Lung microvascular endothelial cell (primary cell): ENCODE results near the gene SELENOW. TPM values are rescaled to one million over a fixed set of nuclear protein-coding genes. Genes with fewer than 3 reads are reported as not detected.
"Not testable (repeated sequence)": the region's sequence is repeated elsewhere in the genome, so short reads cannot be mapped to it uniquely, and the experiment has no call there.

Experiments used
- DNase-seq, 2 donors: peaks; one replicate each; pipeline versions ENCODE4 v3.0.0 to v3.0.0-alpha.2; 2010; ENCODE audit warnings: low read depth in 2 of 2
- total RNA-seq: library from RNA; depleted of rRNA; stranded (reverse); fragments of >200 nt; gene quantifications from 2 replicates; pipeline ENCODE4 v1.2.1, GENCODE V29; 2014

Gene SELENOW
- total RNA-seq, 1 donor from 2014 or later, result 521 TPM

DNA sequence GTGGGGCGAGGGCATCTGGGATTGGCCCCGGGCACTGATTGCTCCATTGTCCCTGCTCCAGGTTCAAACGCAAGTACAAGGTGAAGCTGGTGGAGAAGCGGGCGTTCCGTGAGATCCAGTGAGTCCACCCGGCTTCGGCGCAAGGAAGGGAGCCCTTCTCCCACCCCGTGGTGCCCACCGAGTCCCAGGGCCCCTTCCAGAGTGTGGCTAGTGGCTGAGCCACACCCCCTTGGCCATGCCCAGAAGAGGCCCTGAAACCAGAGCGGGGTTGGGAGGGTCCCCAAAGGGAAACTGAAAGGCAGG is 21.9 kb upstream of the SELENOW start:
- no peak for DNase-seq

DNA sequence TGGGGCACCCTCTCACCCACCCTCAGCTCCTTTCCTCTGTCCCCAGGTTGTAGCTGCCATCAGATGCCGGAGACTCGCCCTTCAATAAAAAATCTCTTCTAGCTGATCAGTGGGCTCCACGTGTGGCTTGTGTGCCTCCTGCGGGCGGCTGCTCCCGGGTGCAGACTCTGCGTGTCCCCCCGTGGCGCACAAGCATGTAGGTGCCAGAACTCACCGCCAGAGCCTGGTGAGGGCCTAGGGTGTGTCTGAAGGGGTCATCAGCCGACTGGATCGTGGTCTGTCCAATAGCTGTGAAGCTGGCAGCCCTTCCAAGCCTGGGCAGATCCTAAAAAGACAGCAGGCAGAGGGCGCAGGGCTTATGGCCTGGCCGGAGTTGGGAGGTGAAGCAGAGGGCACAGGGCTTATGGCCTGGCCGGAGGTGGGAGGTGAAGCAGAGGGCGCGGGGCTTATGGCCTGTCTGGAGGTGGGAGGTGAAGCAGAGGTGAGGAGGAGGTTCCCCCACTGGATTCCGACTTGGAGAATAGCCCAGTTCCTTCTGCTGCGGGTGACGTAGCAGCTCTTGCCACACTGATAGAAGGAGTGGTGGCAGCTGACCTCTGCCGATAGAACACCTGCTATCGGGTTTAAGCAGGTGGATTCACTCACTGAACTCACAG is 21.4 kb upstream of the SELENOW start:
- no peak for DNase-seq

- no peak for DNase-seq
Observed at GRCh38 chr19:47757617-47758442, 20.7 kb upstream of the SELENOW start.

DNA sequence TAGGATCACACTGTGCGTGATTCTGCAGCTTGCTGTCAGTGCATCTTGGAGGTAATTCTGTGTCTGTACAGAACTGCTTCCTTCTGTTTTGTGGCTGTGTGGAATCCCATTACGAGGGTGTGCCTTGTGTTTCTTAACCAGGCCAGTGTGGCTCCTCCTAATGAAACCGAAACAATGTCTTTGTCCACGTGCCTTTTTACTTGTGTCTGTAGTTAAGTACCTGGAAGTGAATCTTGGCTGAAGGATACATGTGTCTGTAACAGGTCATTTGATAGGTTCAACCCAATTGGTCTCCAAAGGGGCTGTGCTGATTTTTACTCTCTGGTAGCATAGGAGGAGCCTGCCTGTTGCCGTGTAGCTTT is 20.1 kb upstream of the SELENOW start:
- no peak for DNase-seq

GRCh38 chr19:47760632-47760999 is 17.9 kb upstream of the SELENOW start:
- DNase-seq, result no peak

GRCh38 chr19:47761566-47761965 is 16.9 kb upstream of the SELENOW start:
- DNase-seq, result no peak

GRCh38 chr19:47762151-47762550 is 16.4 kb upstream of the SELENOW start:
- no peak for DNase-seq

- peak; percentile 76 to 83 for DNase-seq
Observed at GRCh38 chr19:47762615-47763308, 15.7 kb upstream of the SELENOW start.

GRCh38 chr19:47764705-47765104 is 13.8 kb upstream of the SELENOW start:
- not testable (repeated sequence) for DNase-seq

DNA sequence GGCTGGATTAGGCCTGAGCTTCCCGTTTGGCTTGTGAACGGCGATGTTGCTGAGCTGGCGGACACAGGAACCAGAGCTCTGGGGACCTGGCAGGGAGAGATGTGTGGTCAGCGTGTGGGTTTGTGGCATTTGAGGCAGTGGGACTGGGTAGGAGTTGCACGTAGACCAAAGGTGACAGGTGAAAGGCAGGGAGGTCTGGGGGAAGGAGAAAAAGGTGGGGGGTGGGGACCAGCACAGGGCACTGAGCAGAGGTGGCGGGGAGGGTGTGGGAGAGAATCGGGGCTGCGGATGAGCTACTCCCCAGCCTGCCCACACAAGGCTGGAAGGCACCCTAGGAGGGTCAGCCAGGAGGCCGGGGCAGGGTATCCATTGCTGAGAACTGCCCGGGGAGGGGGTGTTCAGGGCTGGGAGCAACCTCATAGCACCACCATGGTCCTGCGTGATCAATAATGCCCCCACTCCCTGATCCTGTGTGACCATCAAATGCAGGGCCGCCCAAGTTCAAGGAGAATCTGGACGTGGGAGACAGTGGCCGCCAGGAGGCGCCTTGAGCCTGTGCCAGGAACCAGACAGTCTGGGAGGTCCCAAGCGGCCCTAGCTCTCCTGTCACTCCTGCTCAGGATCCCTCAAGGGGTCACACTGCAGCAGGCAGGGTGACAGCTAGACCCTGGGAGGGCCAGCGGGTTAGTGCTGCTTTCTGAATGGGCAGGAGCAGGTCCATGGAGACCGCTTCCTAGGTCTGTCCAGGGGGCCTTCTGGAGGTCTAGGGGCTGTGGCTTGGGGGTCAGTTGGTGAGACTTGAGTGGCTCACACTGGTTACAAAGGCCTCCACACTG is 12.8 kb upstream of the SELENOW start:
- DNase-seq, result peak; percentile 62 to 84

- no peak for DNase-seq
Observed at GRCh38 chr19:47766359-47766620, 12.2 kb upstream of the SELENOW start.

GRCh38 chr19:47766670-47767069 is 11.8 kb upstream of the SELENOW start:
- no peak for DNase-seq

DNA sequence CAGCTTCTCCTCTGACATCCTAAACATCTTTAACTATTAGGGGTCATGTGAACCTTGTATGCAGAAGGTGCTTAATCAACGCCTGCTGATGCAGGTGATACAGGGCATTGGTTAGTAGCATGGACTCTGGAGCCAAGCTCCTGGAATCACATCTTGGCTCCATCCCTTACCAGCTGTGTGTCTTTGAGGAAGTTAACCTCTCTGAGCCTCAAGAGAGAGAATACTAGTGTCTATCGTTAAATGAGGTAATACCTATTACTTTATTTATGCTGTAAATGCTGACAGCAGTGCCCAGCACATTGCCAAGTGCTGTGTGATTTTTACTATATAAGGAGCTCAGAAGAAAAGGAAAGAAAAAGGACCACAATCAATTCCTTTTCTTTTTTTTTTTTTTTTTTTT is 11.2 kb upstream of the SELENOW start:
- DNase-seq, result no peak

DNA sequence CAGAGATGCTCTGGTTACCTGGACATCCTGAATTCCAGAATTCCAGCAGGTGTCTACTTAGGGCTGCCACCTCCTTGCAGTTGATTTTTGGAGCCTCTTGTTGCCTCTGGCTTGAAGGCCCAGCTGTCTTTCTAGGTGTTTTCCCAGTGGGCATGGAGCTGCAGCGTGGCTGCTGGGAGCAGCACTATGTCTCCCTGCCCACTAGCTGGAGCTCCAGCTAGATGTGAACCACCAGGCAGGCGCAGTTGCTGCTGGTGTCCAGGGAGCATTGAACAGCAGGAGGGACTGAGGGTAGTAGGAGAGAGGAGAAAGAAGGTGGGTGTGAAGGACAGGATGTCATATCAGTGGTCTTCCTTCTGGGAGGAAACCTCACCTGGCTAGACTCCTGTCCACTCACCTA is 9.9 kb upstream of the SELENOW start:
- DNase-seq, result no peak

DNA sequence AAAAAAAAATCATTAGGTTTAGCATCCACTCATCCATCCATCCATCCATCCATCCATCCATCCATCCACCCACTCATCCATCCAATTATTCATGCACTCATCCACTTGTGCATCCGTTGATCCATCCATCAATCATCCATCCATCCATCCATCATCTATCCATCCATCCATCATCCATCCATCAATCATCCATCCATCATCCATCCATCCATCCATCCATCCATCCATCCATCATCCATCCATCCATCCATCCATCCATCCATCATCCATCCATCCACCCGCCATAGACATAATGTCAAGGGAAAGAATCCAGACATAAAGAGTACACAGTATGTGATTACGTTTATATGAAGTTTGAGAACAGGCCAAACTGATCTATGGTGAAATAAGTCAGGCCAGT is 9.0 kb upstream of the SELENOW start:
- DNase-seq, result no peak

GRCh38 chr19:47771291-47771690 is 7.2 kb upstream of the SELENOW start:
- DNase-seq, result not testable (repeated sequence)

DNA sequence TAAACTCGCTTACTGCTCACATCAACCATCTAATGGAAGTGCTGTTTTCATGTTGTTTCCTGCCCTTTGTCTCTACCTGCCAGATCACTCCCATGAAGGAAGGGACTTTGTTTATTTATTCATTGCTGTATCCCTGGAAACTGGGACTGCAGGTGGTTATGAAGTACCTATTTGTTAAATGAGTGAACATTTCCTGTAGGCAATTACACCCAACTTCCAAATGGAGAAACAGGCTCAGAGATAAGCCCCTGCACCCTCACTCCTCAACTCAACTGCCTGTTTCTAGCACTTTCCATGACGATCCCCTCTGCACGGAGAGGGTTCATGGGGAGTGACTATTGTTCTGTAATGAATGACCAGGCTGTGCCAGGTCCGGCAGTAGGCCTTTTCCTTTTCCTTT is 1.9 kb upstream of the SELENOW start:
- DNase-seq, result peak; percentile 61 to 94

DNA sequence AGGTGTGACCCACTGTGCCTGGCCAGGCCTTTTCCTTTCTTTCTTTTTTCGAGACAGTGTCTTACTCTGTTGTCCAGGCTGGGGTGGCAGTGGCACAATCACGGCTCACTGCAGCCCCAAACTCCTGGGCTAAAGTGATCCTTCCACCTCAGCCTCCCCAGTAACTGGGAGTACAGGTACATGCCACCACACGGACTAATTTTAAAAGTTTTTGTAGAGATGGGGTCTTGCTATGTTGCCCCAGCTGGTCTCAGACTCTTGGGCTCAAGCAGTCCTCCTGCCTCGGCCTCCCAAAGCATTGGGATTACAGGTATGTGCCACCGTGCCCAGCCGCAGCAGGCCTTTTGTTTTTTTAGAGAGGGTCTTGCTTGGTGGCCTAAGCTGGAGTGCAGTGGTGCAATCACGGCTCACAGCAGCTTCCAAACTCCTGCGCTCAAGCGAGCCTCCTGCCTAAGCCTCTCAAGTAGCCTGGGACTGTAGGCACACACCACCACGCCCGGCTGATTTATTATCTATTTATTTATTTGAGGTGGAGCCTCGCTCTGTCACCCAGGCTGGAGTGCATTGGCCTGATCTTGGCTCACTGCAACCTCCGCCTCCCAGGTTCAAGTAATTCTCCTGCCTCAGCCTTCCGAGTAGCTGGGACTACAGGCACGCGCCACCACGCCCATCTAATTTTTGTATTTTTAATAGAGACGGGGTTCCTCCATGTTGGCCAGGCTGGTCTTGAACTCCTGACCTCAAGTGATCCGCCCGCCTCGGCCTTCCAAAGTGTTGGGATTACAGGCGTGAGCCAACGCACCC is 1.1 kb upstream of the SELENOW start:
- DNase-seq, result not testable (repeated sequence)

GRCh38 chr19:47778954-47779351 is 450 bp downstream of the SELENOW start:
- DNase-seq, result peak in 1 of 2 donors; percentile 23

- no peak for DNase-seq
Observed at GRCh38 chr19:47779524-47780214, 1.2 kb downstream of the SELENOW start.

GRCh38 chr19:47780215-47780551 is 1.7 kb downstream of the SELENOW start:
- no peak for DNase-seq
